ENCODE results near the gene GPR119.
"Not testable (repeated sequence)": the region's sequence is repeated elsewhere in the genome, so short reads cannot be mapped to it uniquely, and the experiment has no call there.

GPR119 gene

GRCh38 chrX:130339408-130340222, 45.9 kb downstream of the GPR119 start, which contains the start of gene SLC25A14:
Gene SLC25A14, plus strand, starts transcription at chrX:130339919. Its CDS starts 360 bp downstream, at chrX:130340279.
- DNase-seq (ENCODE audit: low read depth in 2 of 2): peak; percentile 56

- DNase-seq (ENCODE audit: low read depth in 2 of 2): not testable (repeated sequence)
Measured at GRCh38 chrX:130338869-130339268, 46.6 kb downstream of the GPR119 start.

GRCh38 chrX:130336531-130336930, 48.9 kb downstream of the GPR119 start:
- no peak for DNase-seq (ENCODE audit: low read depth in 2 of 2)

Data from stimulated activated CD8-positive, alpha-beta memory T cell treated with anti-CD3 and anti-CD28 coated beads, Interleukin-15, amount 100 ng/mL, for 48 hours (primary cell).